Liver (tissue), 3 donors: ENCODE data around the gene NFAT5.

ENCODE experiments used
- GABPA ChIP-seq, 2 donors: IDR thresholded peaks in 1 of 2; conservative IDR thresholded peaks in 1 of 2; 2 replicates each; pipeline ENCODE4 v1.6.1; 2016; ENCODE audit warnings: antibody characterized with exemption in 2 of 2, mild to moderate bottlenecking in 1 of 2, moderate library complexity in 1 of 2
- JUND ChIP-seq, 2 donors: IDR thresholded peaks; 2 replicates each; pipeline ENCODE4 v1.6.1; 2016; ENCODE audit warnings: antibody characterized with exemption in 2 of 2
- RAD21 ChIP-seq, 2 donors: IDR thresholded peaks; 2 replicates each; pipeline ENCODE4 v1.6.1; 2016; ENCODE audit warnings: antibody characterized with exemption in 2 of 2, mild to moderate bottlenecking in 2 of 2
- RXRA ChIP-seq, 2 donors: IDR thresholded peaks; 2 replicates each; pipeline ENCODE4 v1.6.1; 2017 to 2018; ENCODE audit warnings: antibody characterized with exemption in 2 of 2, mild to moderate bottlenecking in 1 of 2
- SP1 ChIP-seq: IDR thresholded peaks from 2 replicates; pipeline ENCODE4 v1.6.1; 2018; ENCODE audit warnings: antibody characterized with exemption, mild to moderate bottlenecking
- TAF1 ChIP-seq: conservative IDR thresholded peaks from 2 replicates; pipeline ENCODE4 v1.6.1; 2016; ENCODE audit warnings: antibody characterized with exemption, mild to moderate bottlenecking
- YY1 ChIP-seq: IDR thresholded peaks from 2 replicates; pipeline ENCODE4 v1.6.1; 2016; ENCODE audit warnings: antibody characterized with exemption, mild to moderate bottlenecking
- TF ChIP-seq, protein P1 (sequence below): fragments of 150-350 bp; IDR thresholded peaks from 2 replicates; pipeline ENCODE4 v1.5.1; 2017; ENCODE audit warnings: improper control_type of control experiment, low read depth, low read length; ENCODE audit not compliant: missing input control
- TF ChIP-seq, protein P2 (sequence below): IDR thresholded peaks from 2 replicates; pipeline ENCODE4 v1.6.1; 2016; ENCODE audit warnings: antibody characterized with exemption
- TF ChIP-seq, protein P3 (sequence below): IDR thresholded peaks from 2 replicates; pipeline ENCODE4 v1.6.1; 2016; ENCODE audit warnings: antibody characterized with exemption
- donor health status: healthy.
- donor health status: healthy.

DNA sequence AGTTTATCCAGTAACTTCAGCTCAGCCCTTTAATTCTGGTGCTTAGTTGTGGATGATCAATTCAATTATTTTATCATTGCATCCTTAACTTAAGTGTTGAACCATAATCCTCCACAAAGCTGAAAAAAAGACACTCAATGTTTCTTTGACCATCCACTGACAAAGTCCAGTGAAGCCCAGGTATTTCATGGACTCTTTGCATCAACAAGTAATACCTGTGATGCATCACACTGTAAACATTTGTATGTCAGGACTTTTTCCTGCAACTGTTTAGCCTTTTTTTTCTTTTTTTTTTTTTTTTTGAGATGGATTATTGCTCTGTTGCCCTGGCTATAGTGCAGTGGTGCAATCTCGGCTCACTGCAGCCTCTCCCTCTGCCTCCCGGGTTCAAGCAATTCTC lies 6.6 kb upstream of the NFAT5 start:
- TF ChIP-seq, protein P1, sequence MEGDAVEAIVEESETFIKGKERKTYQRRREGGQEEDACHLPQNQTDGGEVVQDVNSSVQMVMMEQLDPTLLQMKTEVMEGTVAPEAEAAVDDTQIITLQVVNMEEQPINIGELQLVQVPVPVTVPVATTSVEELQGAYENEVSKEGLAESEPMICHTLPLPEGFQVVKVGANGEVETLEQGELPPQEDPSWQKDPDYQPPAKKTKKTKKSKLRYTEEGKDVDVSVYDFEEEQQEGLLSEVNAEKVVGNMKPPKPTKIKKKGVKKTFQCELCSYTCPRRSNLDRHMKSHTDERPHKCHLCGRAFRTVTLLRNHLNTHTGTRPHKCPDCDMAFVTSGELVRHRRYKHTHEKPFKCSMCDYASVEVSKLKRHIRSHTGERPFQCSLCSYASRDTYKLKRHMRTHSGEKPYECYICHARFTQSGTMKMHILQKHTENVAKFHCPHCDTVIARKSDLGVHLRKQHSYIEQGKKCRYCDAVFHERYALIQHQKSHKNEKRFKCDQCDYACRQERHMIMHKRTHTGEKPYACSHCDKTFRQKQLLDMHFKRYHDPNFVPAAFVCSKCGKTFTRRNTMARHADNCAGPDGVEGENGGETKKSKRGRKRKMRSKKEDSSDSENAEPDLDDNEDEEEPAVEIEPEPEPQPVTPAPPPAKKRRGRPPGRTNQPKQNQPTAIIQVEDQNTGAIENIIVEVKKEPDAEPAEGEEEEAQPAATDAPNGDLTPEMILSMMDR, result no peak
- TF ChIP-seq JUND (IDR thresholded peaks at IDR 0.05) (no peak), RXRA (IDR thresholded peaks at IDR 0.05) (no peak), RAD21 (IDR thresholded peaks at IDR 0.05) (no peak), GABPA (IDR thresholded peaks at IDR 0.05 in 1 of 2, conservative IDR thresholded peaks at IDR 0.05 in 1 of 2) (no peak), TAF1 (no peak), SP1 (no peak), YY1 (no peak)
- TF ChIP-seq, protein P2, sequence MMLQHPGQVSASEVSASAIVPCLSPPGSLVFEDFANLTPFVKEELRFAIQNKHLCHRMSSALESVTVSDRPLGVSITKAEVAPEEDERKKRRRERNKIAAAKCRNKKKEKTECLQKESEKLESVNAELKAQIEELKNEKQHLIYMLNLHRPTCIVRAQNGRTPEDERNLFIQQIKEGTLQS, result no peak
- TF ChIP-seq, protein P3, sequence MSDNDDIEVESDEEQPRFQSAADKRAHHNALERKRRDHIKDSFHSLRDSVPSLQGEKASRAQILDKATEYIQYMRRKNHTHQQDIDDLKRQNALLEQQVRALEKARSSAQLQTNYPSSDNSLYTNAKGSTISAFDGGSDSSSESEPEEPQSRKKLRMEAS, result no peak
